CD8-positive, alpha-beta memory T cell (primary cell): ENCODE results near the gene ACTR5. TPM values are rescaled to one million over a fixed set of nuclear protein-coding genes. Genes with fewer than 3 reads are reported as not detected.
A peak's percentile ranks its signal among the peaks of the same experiment; 100 is the strongest.
"Not testable (repeated sequence)": the region's sequence is repeated elsewhere in the genome, so short reads cannot be mapped to it uniquely, and the experiment has no call there.

ENCODE experiments used
- CTCF ChIA-PET: fragments of 350-600 bp; sonication (Branson Sonifier 250); formaldehyde crosslinking; loops from one replicate; lab custom pipeline; 2021; ENCODE audit warnings: antibody characterized with exemption; lab: Charles Lee
- POLR2A ChIA-PET: fragments of 350-600 bp; sonication (Branson Sonifier 250); formaldehyde crosslinking; loops from one replicate; lab custom pipeline; 2021; ENCODE audit warnings: antibody characterized with exemption; lab: Charles Lee
- DNase-seq, 5 donors: peaks; one replicate each; pipeline versions ENCODE4 v3.0.0 to v3.0.0-alpha.2; 2020 to 2022; ENCODE audit warnings: mixed read lengths in 1 of 5
- H3K27ac ChIP-seq: one replicate; pipeline ENCODE4 v1.7.0; 2013; ENCODE audit warnings: low read depth, mild to moderate bottlenecking, low read length, moderate library complexity
- H3K27me3 ChIP-seq: 2 replicates; pipeline ENCODE4 v1.7.0; 2013; ENCODE audit warnings: low read length, mild to moderate bottlenecking; ENCODE audit not compliant: insufficient read depth, poor library complexity, severe bottlenecking
- H3K36me3 ChIP-seq: 2 replicates; pipeline ENCODE4 v1.7.0; 2013; ENCODE audit warnings: mild to moderate bottlenecking, low read length, moderate library complexity; ENCODE audit not compliant: insufficient read depth
- H3K4me1 ChIP-seq: 2 replicates; pipeline ENCODE4 v1.7.0; 2013; ENCODE audit warnings: mild to moderate bottlenecking, low read length, moderate library complexity; ENCODE audit not compliant: insufficient read depth
- H3K4me3 ChIP-seq: 2 replicates; pipeline ENCODE4 v1.7.0; 2013; ENCODE audit warnings: mild to moderate bottlenecking, low read length
- H3K9me3 ChIP-seq: 2 replicates; pipeline ENCODE4 v1.7.0; 2013; ENCODE audit warnings: mild to moderate bottlenecking, low read length
- H3K27ac Mint-ChIP-seq, 8 donors: one replicate each; pipeline ENCODE4 v1.8.0; 2020 to 2021; ENCODE audit warnings: mixed read lengths in 8 of 8, mild to moderate bottlenecking in 6 of 8, inconsistent platforms in 3 of 8, moderate library complexity in 3 of 8
- H3K27me3 Mint-ChIP-seq, 2 donors: one replicate each; pipeline ENCODE4 v1.8.0; 2020 to 2021; ENCODE audit warnings: mixed read lengths in 2 of 2, mild to moderate bottlenecking in 1 of 2, moderate library complexity in 1 of 2
- H3K36me3 Mint-ChIP-seq, 3 donors: one replicate each; pipeline ENCODE4 v1.8.0; 2020 to 2021; ENCODE audit warnings: mixed read lengths in 3 of 3, inconsistent platforms in 1 of 3, mild to moderate bottlenecking in 1 of 3
- H3K4me1 Mint-ChIP-seq, 3 donors: one replicate each; pipeline ENCODE4 v1.8.0; 2020 to 2021; ENCODE audit warnings: mixed read lengths in 3 of 3, inconsistent platforms in 1 of 3, mild to moderate bottlenecking in 1 of 3
- H3K4me3 Mint-ChIP-seq, 7 donors: one replicate each; pipeline ENCODE4 v1.8.0; 2020 to 2021; ENCODE audit warnings: mixed read lengths in 7 of 7, mild to moderate bottlenecking in 6 of 7, moderate library complexity in 4 of 7, inconsistent platforms in 2 of 7
- H3K9me3 Mint-ChIP-seq, 5 donors: one replicate each; pipeline ENCODE4 v1.8.0; 2020 to 2022; ENCODE audit warnings: mixed read lengths in 5 of 5, mild to moderate bottlenecking in 3 of 5, moderate library complexity in 2 of 5, inconsistent platforms in 1 of 5
- polyA plus RNA-seq: library from polyadenylated mRNA; unstranded; fragments of 300-500 nt; fragmentation: Illumina TruSeq; gene quantifications from one replicate; pipeline ENCODE4 v1.2.3, GENCODE V29; 2021
- total RNA-seq, 2 experiments: library from RNA; stranded (reverse); gene quantifications; one replicate each; pipeline ENCODE4 v1.2.3, GENCODE V29; 2021

The ACTR5 gene
- total and polyA plus RNA-seq, 3 experiments from 2014 or later = 9.5 to 12.6 (median 12.2) TPM

- no peak overlapping the region for H3K4me3 Mint-ChIP-seq
- Histone ChIP-seq H3K27ac (no peak overlapping the region), H3K4me1 (peaks cover 5% of the 10 kb centered on the region), H3K9me3 (no peaks in the 10 kb centered on the region), H3K27me3 (no peaks in the 10 kb centered on the region), H3K4me3 (no peak overlapping the region), H3K36me3 (no peaks in the 10 kb centered on the region)
- ChIA-PET POLR2A (interaction anchor here (1.3 kb wide), 1 partner anchor 16 kb away, joined by 6 read pairs; the partner anchor contains the start of gene PPP1R16B), CTCF (interaction anchor here (0.7 to 6.4 kb wide), 24 partner anchors 10 to 172 kb away, joined by 3 to 48 read pairs (median 4); partner anchors contain the start of genes DHX35 and PPP1R16B)
- H3K27ac Mint-ChIP-seq = peak overlapping the region in 3 of 8 donors; percentile 36 to 95 (median 87)
- no peak for DNase-seq
- peaks cover 0 to 2% of the 10 kb centered on the region in 2 donors for H3K27me3 Mint-ChIP-seq
- H3K9me3 Mint-ChIP-seq = peaks cover 0 to 2% (median 0%) of the 10 kb centered on the region in 5 donors
- no peaks in the 10 kb centered on the region for H3K36me3 Mint-ChIP-seq
- peaks cover 10 to 18% (median 11%) of the 10 kb centered on the region in 3 donors for H3K4me1 Mint-ChIP-seq
Observed at GRCh38 chr20:38789503-38790199, 41.4 kb downstream of the ACTR5 start.

GRCh38 chr20:38790200-38791053 is 42.2 kb downstream of the ACTR5 start:
- ChIA-PET CTCF (interaction anchor here (0.7 to 6.4 kb wide), 27 partner anchors 9 to 171 kb away, joined by 3 to 48 read pairs (median 4); partner anchors contain the start of genes DHX35 and PPP1R16B), POLR2A (interaction anchor here (0.6 to 1.3 kb wide), 2 partner anchors 15 to 328 kb away, joined by 3 to 6 read pairs; partner anchors contain the start of gene PPP1R16B)
- H3K36me3 Mint-ChIP-seq = no peaks in the 10 kb centered on the region
- peak overlapping the region in 4 of 8 donors; percentile 62 to 95 (median 82) for H3K27ac Mint-ChIP-seq
- peak; percentile 24 to 69 (median 37) for DNase-seq
- no peaks in the 10 kb centered on the region for H3K9me3 ChIP-seq
- H3K27me3 ChIP-seq = no peaks in the 10 kb centered on the region
- peaks cover 10 to 18% (median 11%) of the 10 kb centered on the region in 3 donors for H3K4me1 Mint-ChIP-seq
- peak overlapping the region in 4 of 7 donors; percentile 44 to 77 (median 62) for H3K4me3 Mint-ChIP-seq
- H3K27ac ChIP-seq = no peak overlapping the region
- H3K9me3 Mint-ChIP-seq = peaks cover 0 to 2% (median 0%) of the 10 kb centered on the region in 5 donors
- no peaks in the 10 kb centered on the region for H3K36me3 ChIP-seq
- no peak overlapping the region for H3K4me3 ChIP-seq
- peaks cover 0 to 2% of the 10 kb centered on the region in 2 donors for H3K27me3 Mint-ChIP-seq
- peaks cover 5% of the 10 kb centered on the region for H3K4me1 ChIP-seq

- no peak overlapping the region for H3K4me3 Mint-ChIP-seq
Observed at GRCh38 chr20:38791291-38791690, 43.0 kb downstream of the ACTR5 start.

GRCh38 chr20:38791940-38792339 is 43.7 kb downstream of the ACTR5 start:
- peaks cover 0 to 2% (median 0%) of the 10 kb centered on the region in 5 donors for H3K9me3 Mint-ChIP-seq
- no peaks in the 10 kb centered on the region for H3K36me3 Mint-ChIP-seq
- H3K27me3 Mint-ChIP-seq = peaks cover 0 to 2% of the 10 kb centered on the region in 2 donors
- peaks cover 10 to 19% (median 13%) of the 10 kb centered on the region in 3 donors for H3K4me1 Mint-ChIP-seq
- no peak for DNase-seq
- Histone ChIP-seq H3K27ac (no peak overlapping the region), H3K4me3 (no peak overlapping the region), H3K9me3 (no peaks in the 10 kb centered on the region), H3K4me1 (peaks cover 5% of the 10 kb centered on the region), H3K27me3 (no peaks in the 10 kb centered on the region), H3K36me3 (no peaks in the 10 kb centered on the region)
- POLR2A ChIA-PET = interaction anchor here (0.7 kb wide), 1 partner anchor 13 kb away, joined by 3 read pairs; no protein-coding TSS in a partner anchor
- CTCF ChIA-PET = interaction anchor here (1.0 to 6.4 kb wide), 5 partner anchors 13 to 101 kb away, joined by 3 to 48 read pairs (median 5); no protein-coding TSS in a partner anchor
- no peak overlapping the region for H3K4me3 Mint-ChIP-seq
- no peak overlapping the region for H3K27ac Mint-ChIP-seq

More at GRCh38 chr20:38791291-38791690, 43.0 kb downstream of the ACTR5 start:
- H3K9me3 ChIP-seq = no peaks in the 10 kb centered on the region
- peaks cover 0 to 2% of the 10 kb centered on the region in 2 donors for H3K27me3 Mint-ChIP-seq
- H3K36me3 Mint-ChIP-seq = no peaks in the 10 kb centered on the region
- H3K27ac Mint-ChIP-seq = no peak overlapping the region
- no peaks in the 10 kb centered on the region for H3K27me3 ChIP-seq
- no peak for DNase-seq
- no peak overlapping the region for H3K4me3 ChIP-seq
- no peaks in the 10 kb centered on the region for H3K36me3 ChIP-seq
- H3K27ac ChIP-seq = no peak overlapping the region
- CTCF ChIA-PET = interaction anchor here (1.0 to 6.4 kb wide), 15 partner anchors 8 to 148 kb away, joined by 3 to 48 read pairs (median 7); partner anchors contain the start of gene PPP1R16B
- POLR2A ChIA-PET = interaction anchor here (0.7 kb wide), 1 partner anchor 13 kb away, joined by 3 read pairs; no protein-coding TSS in a partner anchor
- H3K4me1 ChIP-seq = peaks cover 5% of the 10 kb centered on the region
- peaks cover 0 to 2% (median 0%) of the 10 kb centered on the region in 5 donors for H3K9me3 Mint-ChIP-seq
- peaks cover 10 to 18% (median 11%) of the 10 kb centered on the region in 3 donors for H3K4me1 Mint-ChIP-seq

DNA sequence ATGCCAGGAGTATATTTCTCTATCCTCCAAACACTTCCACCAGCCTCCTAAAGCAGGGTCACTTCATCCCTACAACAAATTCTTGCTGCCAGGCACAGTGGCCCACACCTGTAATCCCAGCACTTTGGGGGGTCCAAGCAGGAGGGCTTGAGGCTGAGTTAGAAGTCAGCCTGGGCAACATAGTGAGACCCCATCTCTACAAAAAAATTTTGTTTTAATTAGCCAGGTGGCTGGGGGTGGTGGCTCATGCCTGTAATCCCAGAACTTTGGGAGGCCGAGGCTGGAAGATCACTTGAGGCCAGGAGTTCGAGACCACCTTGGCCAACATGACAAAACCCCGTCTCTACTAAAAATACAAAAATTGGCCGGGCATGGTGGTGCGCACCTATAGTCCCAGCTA is 45.8 kb downstream of the ACTR5 start:
- H3K36me3 ChIP-seq, DNase-seq, H3K27ac ChIP-seq, H3K36me3 Mint-ChIP-seq, H3K4me1 ChIP-seq, H3K27me3 Mint-ChIP-seq, H3K4me3 ChIP-seq, H3K9me3 Mint-ChIP-seq, H3K27me3 ChIP-seq, H3K4me3 Mint-ChIP-seq, H3K9me3 ChIP-seq, CTCF ChIA-PET: not testable (repeated sequence)
- Mint-ChIP-seq H3K4me1 (peaks cover 21 to 28% (median 24%) of the 10 kb centered on the region in 3 donors), H3K27ac (peak overlapping the region in 2 of 8 donors; percentile 22 to 43)
- POLR2A ChIA-PET = interaction anchor here (0.9 kb wide), 1 partner anchor 11 kb away, joined by 3 read pairs; the partner anchor contains the start of gene PPP1R16B

DNA sequence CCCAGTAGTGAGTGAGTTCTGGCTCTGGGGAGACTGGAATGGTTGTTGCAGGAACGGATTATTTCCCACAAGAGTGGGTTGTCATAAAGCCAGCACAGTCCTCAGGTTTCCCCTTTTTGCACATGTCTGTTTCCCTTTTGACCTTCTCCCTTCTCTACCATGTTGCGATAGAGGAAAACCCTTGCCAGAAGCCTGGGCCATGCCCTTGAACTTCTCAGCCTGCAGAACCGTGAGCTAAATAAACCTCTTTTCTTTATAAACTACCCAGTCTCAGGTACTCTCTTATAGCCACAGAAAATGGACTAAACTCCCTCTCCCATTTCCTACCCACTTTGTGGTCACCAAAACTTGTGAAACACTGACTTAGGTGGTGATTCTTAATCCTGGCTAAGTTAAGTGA is 50.0 kb downstream of the ACTR5 start:
- no peak overlapping the region for H3K27ac ChIP-seq
- Mint-ChIP-seq H3K9me3 (no peaks in the 10 kb centered on the region), H3K27ac (peak overlapping the region in 1 of 8 donors; percentile 32), H3K27me3 (no peaks in the 10 kb centered on the region), H3K36me3 (peaks cover 0 to 4% (median 0%) of the 10 kb centered on the region in 3 donors), H3K4me3 (no peak overlapping the region), H3K4me1 (peaks cover 21 to 27% (median 26%) of the 10 kb centered on the region in 3 donors)
- POLR2A ChIA-PET = no interaction called here
- H3K27me3 ChIP-seq = no peaks in the 10 kb centered on the region
- no peak for DNase-seq
- no peak overlapping the region for H3K4me3 ChIP-seq
- CTCF ChIA-PET = interaction anchor here (0.9 to 2.3 kb wide), 2 partner anchors 8 to 85 kb away, joined by 3 to 11 read pairs; no protein-coding TSS in a partner anchor
- peaks cover 6% of the 10 kb centered on the region for H3K4me1 ChIP-seq
- H3K9me3 ChIP-seq = no peaks in the 10 kb centered on the region
- no peaks in the 10 kb centered on the region for H3K36me3 ChIP-seq

DNA sequence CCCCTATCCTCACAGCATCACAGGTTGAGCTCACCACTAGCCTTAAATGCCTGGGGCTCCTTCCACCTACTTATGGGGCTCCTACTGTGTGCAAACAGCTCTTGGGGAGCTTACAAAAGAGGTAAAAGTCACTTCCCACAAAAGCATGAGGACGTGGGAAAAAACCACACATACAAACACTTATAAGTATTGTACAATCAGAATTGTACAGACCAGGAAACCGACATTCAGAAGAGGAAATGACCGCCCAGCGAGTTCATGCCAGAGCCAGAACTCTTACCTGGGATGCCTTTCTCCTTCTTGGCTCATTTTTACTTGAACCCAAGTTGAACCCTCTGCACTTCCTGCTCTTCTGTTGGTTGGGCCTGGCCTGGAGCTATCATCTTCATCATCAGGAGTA is 50.9 kb downstream of the ACTR5 start:
- H3K4me1 Mint-ChIP-seq = peaks cover 24 to 30% (median 29%) of the 10 kb centered on the region in 3 donors
- no peaks in the 10 kb centered on the region for H3K36me3 ChIP-seq
- ChIA-PET CTCF (interaction anchor here (0.9 to 2.3 kb wide), 3 partner anchors 9 to 94 kb away, joined by 3 to 11 read pairs (median 5); no protein-coding TSS in a partner anchor), POLR2A (no interaction called here)
- peaks cover 15% of the 10 kb centered on the region for H3K4me1 ChIP-seq
- peak overlapping the region in 6 of 8 donors; percentile 12 to 85 (median 54) for H3K27ac Mint-ChIP-seq
- no peak overlapping the region for H3K4me3 ChIP-seq
- no peaks in the 10 kb centered on the region for H3K9me3 Mint-ChIP-seq
- no peaks in the 10 kb centered on the region for H3K27me3 Mint-ChIP-seq
- H3K36me3 Mint-ChIP-seq = peaks cover 0 to 4% (median 0%) of the 10 kb centered on the region in 3 donors
- H3K4me3 Mint-ChIP-seq = no peak overlapping the region
- H3K9me3 ChIP-seq = no peaks in the 10 kb centered on the region
- no peak overlapping the region for H3K27ac ChIP-seq
- H3K27me3 ChIP-seq = no peaks in the 10 kb centered on the region
- no peak for DNase-seq
